GM18861 (cell line): ENCODE measurements around the gene TBC1D3.
"Not testable (repeated sequence)": the region's sequence is repeated elsewhere in the genome, so short reads cannot be mapped to it uniquely, and the experiment has no call there.

Experiments
- ATAC-seq: cut with Tn5 transposase; IDR thresholded peaks from one replicate; pipeline ENCODE4 v1.9.1; 2021; ENCODE audit not compliant: unreplicated experiment

Gene TBC1D3

DNA sequence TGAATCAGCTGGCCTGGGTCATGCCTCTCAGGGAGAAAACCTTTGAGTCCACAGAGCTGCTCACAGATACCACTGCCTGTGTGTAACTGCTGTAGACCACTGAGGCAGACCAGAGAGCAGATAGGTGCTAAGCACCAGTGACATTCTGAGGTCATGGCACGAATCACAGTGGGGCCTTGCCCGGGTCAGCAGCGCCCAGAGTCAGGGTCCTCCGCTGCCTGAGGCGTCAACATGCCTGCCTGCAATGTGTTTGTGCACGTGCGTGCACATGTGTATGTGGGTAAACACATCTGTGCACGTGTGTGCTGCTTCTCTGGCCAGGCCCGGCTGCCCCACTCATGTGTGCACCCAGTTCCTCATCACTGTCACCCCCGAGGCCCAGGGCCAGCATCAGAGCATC, at the start of gene TBC1D3:
TSS of gene TBC1D3 (minus strand) at position 101 of the 400 bp plus-strand sequence. CDS start 1,526 bp downstream, outside the sequence.
- ATAC-seq, result not testable (repeated sequence)

GRCh38 chr17:38232790-38233189, 40.4 kb upstream of the TBC1D3 start:
- not testable (repeated sequence) for ATAC-seq

- ATAC-seq, result not testable (repeated sequence)
Observed at GRCh38 chr17:38225844-38226495, 33.6 kb upstream of the TBC1D3 start.

GRCh38 chr17:38220867-38221266, 28.5 kb upstream of the TBC1D3 start:
- not testable (repeated sequence) for ATAC-seq

DNA sequence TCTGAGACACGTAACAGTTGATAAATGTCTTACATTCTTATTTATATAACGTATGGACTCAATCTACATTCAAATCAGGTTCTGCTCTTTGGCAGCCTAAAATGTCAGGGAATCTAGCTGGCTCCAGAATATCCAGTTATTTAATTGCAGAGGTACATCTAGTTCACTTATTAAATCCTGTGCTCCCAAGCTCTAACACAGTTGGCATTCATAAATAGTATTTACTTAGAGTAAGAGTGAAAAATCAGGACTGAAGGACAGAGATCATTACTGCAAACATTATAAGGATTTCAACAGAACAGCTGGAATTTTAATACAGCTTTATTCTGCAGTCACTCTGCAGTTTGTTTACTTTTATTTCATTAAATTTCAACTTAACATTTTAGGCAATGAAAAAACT, 7.9 kb upstream of the TBC1D3 start:
- not testable (repeated sequence) for ATAC-seq

GRCh38 chr17:38134860-38135259, 57.5 kb downstream of the TBC1D3 start:
- ATAC-seq, result not testable (repeated sequence)
